Measurements from ENCODE around the gene DAPK1.

DAPK1 gene

DNA sequence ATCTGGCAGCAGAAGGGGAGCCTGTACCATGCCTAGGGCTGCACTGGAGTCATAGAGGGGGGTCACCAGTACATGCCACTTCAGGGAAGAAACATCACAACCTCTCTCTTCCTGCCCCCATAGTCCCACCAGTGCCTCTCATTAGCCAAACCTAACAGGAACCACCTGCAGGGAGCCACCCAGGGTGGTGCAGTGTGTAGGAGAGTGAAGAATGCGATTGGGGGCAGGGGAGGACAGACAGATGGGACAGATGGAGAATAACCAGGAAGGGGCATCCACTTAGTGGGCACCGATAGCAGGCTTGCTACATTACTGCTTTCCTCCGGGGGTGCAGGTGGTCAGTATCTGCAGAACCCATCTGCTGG lies 19.2 kb downstream of the DAPK1 start:
- Histone ChIP-seq H3K4me3 (ENCODE audit: low read length) (no peak overlapping the region), H3K4me1 (ENCODE audit: low read length) (no peaks in the 10 kb centered on the region), H3K9me2 (replicated peaks; ENCODE audit: insufficient read depth, low read length) (no peaks in the 10 kb centered on the region), H2AFZ (ENCODE audit: low read length) (no peak overlapping the region), H3K27ac (ENCODE audit: low read length) (no peak overlapping the region), H3K79me2 (ENCODE audit: low read length) (peaks cover 59% of the 10 kb centered on the region), H3K9ac (ENCODE audit: low read length) (no peak overlapping the region), H4K20me1 (ENCODE audit: insufficient read depth, low read length) (no peaks in the 10 kb centered on the region), H3F3A (ENCODE audit: insufficient read depth, low read length) (no peaks in the 10 kb centered on the region), H3K9me3 (replicated peaks; ENCODE audit: insufficient read depth, low read length) (no peaks in the 10 kb centered on the region; the same call in 1 of the 2 replicates), H3K4me2 (ENCODE audit: low read depth, low read length) (no peak overlapping the region), H3K36me3 (replicated peaks; ENCODE audit: insufficient read depth, low read length) (0 out of 2 replicates have a peak, but pooled peaks cover 2% of the 10 kb centered on the region), H3K27me3 (replicated peaks; ENCODE audit: insufficient read depth, low read length) (no peaks in the 10 kb centered on the region)
- DNase-seq = no peak
- TF ChIP-seq, protein P1, sequence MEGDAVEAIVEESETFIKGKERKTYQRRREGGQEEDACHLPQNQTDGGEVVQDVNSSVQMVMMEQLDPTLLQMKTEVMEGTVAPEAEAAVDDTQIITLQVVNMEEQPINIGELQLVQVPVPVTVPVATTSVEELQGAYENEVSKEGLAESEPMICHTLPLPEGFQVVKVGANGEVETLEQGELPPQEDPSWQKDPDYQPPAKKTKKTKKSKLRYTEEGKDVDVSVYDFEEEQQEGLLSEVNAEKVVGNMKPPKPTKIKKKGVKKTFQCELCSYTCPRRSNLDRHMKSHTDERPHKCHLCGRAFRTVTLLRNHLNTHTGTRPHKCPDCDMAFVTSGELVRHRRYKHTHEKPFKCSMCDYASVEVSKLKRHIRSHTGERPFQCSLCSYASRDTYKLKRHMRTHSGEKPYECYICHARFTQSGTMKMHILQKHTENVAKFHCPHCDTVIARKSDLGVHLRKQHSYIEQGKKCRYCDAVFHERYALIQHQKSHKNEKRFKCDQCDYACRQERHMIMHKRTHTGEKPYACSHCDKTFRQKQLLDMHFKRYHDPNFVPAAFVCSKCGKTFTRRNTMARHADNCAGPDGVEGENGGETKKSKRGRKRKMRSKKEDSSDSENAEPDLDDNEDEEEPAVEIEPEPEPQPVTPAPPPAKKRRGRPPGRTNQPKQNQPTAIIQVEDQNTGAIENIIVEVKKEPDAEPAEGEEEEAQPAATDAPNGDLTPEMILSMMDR (IDR thresholded peaks at IDR 0.05; ENCODE audit: low read length) = no peak
- no peak for TF ChIP-seq EZH2phosphoT487 (IDR thresholded peaks at IDR 0.05; ENCODE audit: low read length)
- no peak for TF ChIP-seq EZH2 (optimal IDR thresholded peaks at IDR 0.05; ENCODE audit: low read depth, low read length)

DNA sequence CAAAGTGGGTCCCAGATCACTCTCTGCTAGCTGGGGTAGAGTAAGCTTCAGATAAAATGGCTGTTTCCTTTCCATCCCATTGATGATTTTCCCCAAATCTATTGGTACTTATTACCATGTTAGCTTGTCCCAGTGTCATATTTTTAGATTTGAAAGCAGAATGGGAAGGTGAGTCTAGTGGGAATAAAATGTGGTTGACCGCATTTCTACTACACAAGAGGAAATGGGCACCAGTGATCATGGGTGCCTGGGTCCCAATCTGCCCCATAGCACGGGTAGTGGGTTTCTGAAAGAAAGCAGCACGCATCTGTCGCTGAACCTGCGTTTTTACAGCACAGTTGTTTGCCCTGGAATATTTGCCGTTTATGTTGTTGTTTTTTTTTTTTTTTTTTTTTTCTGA lies 20.1 kb downstream of the DAPK1 start:
- H3K36me3 ChIP-seq (replicated peaks; ENCODE audit: insufficient read depth, low read length) = 0 out of 2 replicates have a peak, but pooled peaks cover 2% of the 10 kb centered on the region
- TF ChIP-seq EZH2phosphoT487 (IDR thresholded peaks at IDR 0.05; ENCODE audit: low read length) (no peak), EZH2 (optimal IDR thresholded peaks at IDR 0.05; ENCODE audit: low read depth, low read length) (no peak)
- TF ChIP-seq, protein P1 (IDR thresholded peaks at IDR 0.05; ENCODE audit: low read length) = no peak
- H3F3A ChIP-seq (ENCODE audit: insufficient read depth, low read length) = no peaks in the 10 kb centered on the region
- H3K4me3 ChIP-seq (ENCODE audit: low read length) = no peak overlapping the region
- peaks cover 57% of the 10 kb centered on the region for H3K79me2 ChIP-seq (ENCODE audit: low read length)
- H3K27me3 ChIP-seq (replicated peaks; ENCODE audit: insufficient read depth, low read length) = no peaks in the 10 kb centered on the region
- H3K27ac ChIP-seq (ENCODE audit: low read length) = no peak overlapping the region
- no peaks in the 10 kb centered on the region; the same call in 1 of the 2 replicates for H3K9me3 ChIP-seq (replicated peaks; ENCODE audit: insufficient read depth, low read length)
- no peak overlapping the region for H3K4me2 ChIP-seq (ENCODE audit: low read depth, low read length)
- no peaks in the 10 kb centered on the region for H3K9me2 ChIP-seq (replicated peaks; ENCODE audit: insufficient read depth, low read length)
- H3K4me1 ChIP-seq (ENCODE audit: low read length) = no peaks in the 10 kb centered on the region
- no peak for DNase-seq
- no peak overlapping the region for H2AFZ ChIP-seq (ENCODE audit: low read length)
- no peaks in the 10 kb centered on the region for H4K20me1 ChIP-seq (ENCODE audit: insufficient read depth, low read length)
- no peak overlapping the region for H3K9ac ChIP-seq (ENCODE audit: low read length)

DNA sequence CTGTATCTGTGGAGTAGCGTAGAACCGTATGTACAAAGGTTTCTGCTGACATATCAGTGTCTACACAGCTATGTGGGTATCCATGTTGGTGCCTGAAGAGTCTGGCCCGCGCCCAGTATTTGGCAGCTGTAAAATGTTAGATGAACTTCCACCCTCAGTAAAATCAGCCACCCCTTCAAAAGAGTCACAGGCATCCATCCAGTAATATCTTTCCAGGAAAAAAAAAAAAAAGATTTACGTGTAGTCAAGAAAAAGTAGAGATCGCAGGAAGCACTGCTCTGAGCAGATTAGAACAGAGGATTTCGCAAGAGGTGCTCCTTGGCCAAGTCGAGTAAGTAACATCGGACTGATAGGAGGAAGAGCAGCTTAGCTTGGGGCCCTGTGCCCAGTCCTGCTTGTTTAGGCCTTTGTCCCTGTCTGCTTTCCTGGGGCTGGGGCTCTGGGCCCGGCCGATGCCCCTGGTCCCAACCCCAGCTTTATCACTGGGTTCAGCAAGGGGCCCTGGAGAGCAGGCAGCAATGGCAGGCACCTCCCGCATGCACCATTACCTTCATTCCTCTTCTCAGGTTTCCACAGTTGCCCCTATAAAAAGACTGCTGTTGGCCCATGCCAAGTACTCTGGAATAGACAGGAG lies 21.2 kb downstream of the DAPK1 start:
- Histone ChIP-seq H3F3A (ENCODE audit: insufficient read depth, low read length) (no peaks in the 10 kb centered on the region), H3K27me3 (replicated peaks; ENCODE audit: insufficient read depth, low read length) (no peaks in the 10 kb centered on the region), H3K4me2 (ENCODE audit: low read depth, low read length) (no peak overlapping the region), H3K4me1 (ENCODE audit: low read length) (no peaks in the 10 kb centered on the region), H3K9me3 (replicated peaks; ENCODE audit: insufficient read depth, low read length) (no peaks in the 10 kb centered on the region), H3K4me3 (ENCODE audit: low read length) (no peak overlapping the region), H3K9ac (ENCODE audit: low read length) (no peak overlapping the region), H3K36me3 (replicated peaks; ENCODE audit: insufficient read depth, low read length) (no peaks in the 10 kb centered on the region), H3K79me2 (ENCODE audit: low read length) (peaks cover 61% of the 10 kb centered on the region), H2AFZ (ENCODE audit: low read length) (no peak overlapping the region), H4K20me1 (ENCODE audit: insufficient read depth, low read length) (no peaks in the 10 kb centered on the region), H3K27ac (ENCODE audit: low read length) (no peak overlapping the region), H3K9me2 (replicated peaks; ENCODE audit: insufficient read depth, low read length) (no peaks in the 10 kb centered on the region)
- TF ChIP-seq, protein P1 (IDR thresholded peaks at IDR 0.05; ENCODE audit: low read length) = no peak
- no peak for TF ChIP-seq EZH2phosphoT487 (IDR thresholded peaks at IDR 0.05; ENCODE audit: low read length)
- TF ChIP-seq EZH2 (optimal IDR thresholded peaks at IDR 0.05; ENCODE audit: low read depth, low read length) = no peak
- no peak for DNase-seq
